SIG-M5 treated with dmso at 0.1 percent for 504 hours (cell line): Measurements from ENCODE around the gene POLR1H.

ENCODE experiments used
- DNase-seq: peaks from one replicate; lab custom pipeline; 2025; ENCODE audit not compliant: unreplicated experiment; lab: John Stamatoyannopoulos, UW

Gene POLR1H

DNA sequence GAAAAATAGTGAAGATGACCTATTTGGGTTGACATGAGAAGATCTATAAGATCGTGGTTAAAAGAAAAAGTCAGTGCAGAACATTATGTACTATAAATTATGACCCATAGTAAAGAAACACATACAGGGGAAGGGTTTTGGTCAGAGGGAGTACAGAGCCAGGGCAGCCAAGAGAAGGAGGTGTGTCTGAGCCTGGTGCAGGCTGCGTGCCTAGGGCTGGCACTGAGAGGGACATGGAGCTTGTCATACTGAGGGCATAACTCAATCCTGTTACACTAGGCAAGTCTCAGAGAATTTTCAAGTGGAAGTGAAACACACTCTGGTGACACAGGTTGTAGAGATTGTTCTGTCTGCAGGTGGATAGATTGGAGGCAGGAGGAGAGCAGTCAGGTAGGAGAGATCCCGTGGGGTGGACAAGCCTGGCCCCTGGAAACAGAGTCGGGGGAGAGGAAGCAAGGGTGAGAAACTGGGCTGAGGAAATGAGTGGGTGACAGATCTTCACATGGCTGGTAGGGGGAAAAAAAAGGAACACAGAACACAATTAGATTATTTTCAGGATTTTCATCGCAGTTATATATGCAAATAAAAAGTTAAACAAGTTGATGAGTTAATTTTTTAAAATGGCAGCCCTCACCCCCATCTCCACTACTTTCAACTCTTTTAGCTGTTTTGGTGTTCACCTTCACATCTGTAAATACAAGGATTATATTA is 33.0 kb downstream of the POLR1H start:
- DNase-seq: no peak

DNA sequence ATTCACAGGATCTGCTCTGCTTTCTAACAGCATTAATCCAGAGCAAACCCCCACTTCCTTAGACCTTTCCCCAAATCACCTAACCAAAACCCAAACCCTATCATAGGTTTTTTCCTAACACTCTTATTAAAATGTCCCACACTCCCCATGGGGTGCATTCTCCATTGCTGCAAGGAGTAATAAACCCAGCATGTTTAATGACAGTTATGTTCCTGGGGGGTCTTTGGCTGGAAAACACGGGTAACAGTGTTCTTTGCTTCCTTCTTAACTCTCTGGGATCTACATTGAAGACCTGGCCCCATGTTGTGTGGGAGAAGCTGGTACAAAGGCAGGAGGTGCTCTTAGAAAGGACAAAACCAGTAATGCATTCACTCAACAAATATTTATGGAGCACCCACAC is 35.8 kb downstream of the POLR1H start:
- DNase-seq: no peak

DNA sequence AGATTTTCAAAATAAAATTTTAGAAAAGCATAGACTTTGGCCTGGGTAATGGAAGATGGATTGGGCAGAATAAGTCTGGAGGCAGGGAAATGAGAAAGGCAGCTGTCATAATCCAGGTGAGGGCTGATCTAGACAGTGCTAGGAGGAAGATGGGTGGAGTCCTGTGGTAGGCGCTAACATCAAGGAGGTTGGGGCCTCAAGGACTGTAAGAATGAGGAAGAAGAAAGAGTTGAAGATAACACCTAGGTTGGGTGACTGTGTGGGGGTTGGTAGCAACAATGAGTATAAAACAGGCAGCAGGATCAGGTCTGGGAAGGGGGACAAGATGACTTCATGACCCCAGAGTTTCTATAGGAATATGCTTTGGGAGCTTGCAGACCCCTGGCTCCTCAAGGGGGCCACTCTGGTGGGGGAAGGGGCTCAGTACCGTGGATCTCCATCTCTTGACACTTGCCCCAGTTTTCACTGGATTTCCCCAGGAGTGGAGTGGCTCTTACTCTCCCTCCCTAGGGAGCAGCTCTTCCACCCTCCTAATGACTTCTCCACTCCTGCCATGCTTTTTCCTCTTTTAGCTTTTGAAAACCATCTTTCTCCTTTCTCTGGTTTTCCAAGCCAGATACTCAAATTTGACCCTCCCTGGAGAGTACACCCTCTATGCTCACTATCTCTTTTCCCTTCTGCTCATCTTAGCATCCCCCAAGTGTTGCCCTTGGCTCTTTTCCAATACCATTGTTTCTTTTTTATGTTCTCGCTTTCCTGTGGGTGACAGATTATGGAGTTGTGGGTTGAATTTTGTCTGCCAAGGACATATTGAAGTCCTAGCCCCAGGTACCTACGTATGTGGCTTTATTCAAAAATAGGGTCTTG is 37.1 kb downstream of the POLR1H start:
- no peak for DNase-seq

DNA sequence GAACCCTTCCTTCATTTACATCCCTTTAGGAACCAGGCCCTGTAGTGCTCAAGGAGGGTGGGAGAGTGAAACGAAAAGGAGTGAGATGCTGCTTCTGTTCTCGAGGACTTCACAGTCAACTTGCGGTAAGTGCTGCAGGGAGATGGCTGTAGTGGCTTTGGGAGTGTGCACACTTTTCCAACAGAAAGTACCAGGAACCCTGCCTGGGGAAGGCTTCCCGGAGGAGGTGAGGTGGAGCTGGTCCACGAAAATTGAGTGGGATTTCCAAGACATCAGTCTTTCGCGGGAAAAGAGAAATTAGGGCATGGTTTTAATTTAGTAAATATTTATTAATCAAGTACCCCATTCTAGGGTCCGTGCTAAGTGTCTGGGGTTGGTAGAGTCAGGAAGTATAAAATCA is 39.1 kb downstream of the POLR1H start:
- no peak for DNase-seq

DNA sequence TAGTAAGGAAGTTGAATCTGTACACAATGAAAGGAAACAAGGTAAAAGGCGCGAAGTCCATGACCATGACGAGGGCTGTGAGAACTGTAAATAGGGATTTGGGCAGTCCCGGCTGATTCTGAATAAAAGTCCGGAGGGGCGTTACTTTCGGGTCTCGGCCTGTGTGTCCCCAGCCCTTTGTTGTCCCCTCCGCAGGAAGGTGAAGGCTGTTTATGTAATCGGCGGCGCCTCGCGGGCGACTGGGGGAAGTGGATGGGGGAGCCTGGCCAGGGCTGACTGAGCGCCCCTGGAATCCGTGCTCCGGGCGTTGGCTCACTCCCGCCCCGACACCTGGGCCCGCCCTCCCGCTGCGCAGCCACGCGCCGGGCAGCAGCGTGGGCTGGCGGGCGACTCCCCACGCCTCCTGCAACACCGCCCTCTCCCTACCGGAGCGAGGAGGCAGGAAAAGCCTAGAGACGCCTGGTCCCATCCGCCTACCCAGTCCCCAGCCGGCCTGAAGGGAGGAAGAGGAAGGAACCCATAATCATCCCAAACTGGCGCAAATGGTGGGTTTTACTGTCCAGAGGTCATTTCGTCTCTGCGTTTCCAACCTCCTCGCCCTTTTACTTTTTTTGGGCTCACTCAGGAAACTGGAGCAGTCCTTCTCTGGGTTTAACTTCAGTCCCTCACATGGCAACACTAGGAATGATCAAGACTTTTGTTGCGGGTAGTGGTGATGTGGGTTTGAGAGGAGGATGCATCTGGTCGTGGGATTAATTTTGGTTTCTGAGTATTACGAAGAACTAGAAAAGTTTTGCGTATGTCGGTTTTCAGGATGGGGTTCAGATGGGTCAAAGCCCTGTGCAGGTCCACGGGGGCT is 39.7 kb downstream of the POLR1H start:
- no peak for DNase-seq

DNA sequence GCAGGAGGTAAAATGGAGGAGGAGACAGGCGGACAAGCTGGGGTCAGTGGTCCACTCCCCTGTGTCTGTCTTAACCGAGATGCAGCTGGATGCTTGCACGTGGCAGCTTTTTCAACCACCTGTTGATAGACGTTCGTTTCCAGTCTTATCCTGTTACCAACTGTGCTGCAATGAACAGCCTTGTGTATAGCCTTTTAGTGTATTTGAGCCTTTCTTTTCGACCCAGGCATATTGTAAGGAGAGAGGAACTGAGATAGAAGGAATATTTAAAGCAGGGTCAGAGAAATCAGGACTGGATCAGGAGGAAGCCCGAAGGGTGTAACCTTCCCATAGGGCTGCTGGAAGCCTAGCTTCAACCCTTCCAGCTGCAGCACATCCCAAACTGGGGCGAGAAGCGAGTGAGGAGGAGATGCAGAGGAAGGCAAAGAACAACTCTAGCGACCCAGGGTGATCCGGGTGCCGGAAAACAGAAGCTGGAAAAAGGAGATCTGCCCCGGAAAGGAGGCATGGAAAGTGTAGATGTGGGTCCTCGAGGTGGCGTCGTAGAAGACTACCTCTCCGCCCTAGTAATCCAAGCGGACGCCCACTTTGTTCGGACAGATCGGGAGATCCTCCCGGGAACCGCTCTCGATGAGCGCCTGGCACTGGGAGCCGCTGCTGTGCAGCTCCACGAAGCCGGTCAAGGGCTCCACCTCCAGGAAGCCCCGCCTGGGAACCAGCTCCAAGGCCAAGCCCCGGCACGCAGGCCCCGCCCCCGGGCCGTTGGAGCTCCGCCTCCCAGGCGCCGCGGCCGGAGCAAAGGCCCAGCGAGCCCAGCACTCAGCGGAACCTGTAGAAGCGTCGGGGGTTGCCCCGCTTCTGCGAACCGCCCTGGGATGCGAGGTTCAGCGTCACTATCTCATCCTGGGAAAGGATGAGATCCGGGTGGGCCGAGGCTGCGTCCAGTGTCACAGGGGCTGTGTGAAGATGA is 40.7 kb downstream of the POLR1H start:
- peak; percentile 58 for DNase-seq

DNA sequence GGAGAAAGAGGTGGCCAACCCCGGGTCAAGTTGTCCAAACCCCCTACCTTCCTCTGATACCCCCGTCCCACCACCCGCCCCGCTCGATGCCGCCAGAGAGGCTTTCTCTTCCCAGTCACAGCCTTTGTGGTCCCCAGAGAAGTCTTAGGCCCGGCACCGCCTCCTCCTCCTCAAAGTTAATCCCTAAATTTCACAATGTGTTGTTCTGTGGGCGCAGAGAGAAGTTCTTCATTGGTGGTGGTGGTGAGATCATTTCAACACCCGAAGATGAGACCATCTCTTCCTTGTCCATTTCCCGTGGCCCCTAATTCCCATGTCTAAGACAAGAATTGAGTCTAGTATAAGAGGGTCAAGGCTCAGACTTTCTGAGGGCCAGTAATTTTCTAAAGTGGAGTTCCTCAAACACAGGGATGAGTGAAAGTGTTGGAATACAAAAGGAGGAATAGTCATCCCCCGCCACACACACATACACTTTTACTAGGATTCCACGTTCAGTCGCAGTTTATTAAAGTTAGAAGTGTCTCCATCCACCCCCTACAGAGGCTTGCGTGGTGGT is 41.4 kb downstream of the POLR1H start:
- DNase-seq: peak; percentile 68

DNA sequence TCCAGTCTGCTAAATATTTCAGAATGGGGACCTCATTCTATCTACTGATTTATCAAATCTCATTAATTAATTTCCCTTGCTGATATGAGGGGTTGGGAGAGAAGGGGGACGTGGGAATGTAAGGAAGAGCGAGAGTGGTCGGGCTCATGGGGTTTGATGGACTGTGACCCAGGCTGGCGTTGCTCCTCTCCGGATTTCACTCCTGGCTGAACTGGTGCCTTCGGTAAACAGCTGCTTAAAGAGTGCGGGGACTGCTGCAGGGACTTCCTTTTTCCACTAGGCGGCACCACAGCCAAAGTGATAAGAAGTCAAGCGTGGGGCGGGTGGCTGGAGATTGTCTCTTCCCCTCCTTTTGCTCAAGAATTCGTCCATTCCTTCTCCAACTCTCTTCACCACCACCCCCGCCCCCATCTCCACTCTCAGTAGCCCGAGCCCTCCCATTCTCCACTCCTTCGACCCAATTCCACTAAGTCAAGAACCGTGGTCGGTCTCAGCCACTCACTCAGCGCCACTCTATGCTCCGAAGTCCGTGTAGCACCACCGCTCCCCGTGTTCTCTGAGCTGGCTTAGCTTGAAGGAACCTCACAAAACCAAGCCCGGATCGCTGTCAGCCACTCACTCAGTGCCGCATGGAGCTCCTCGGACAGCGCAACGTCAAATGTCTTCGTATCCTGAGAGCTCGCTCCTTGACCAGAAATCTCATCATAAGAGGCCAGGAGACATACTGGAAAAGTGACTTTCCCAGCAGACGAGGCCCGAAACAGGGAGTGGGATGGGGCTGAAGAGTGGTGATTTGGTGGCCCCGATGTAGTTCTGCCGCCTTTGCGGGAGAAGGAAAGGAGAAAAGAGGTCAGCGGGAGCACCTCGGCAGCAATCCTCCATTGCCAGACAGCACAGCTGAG is 42.2 kb downstream of the POLR1H start:
- DNase-seq: peak; percentile 86

DNA sequence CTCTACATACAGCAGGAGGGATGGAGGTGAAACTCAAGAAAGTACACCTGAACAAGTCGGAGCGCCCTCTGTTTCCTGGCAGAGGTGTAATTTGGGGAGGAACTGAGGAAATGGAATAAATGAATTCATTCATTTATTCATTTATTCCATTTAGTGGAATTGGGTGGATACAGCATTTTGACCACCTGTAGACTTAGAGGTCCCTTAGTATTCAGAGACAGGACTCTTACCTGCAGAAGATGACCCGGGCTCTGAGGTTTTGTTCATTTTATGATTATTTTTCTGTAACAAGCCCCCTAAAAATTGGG is 42.8 kb downstream of the POLR1H start:
- DNase-seq: no peak

DNA sequence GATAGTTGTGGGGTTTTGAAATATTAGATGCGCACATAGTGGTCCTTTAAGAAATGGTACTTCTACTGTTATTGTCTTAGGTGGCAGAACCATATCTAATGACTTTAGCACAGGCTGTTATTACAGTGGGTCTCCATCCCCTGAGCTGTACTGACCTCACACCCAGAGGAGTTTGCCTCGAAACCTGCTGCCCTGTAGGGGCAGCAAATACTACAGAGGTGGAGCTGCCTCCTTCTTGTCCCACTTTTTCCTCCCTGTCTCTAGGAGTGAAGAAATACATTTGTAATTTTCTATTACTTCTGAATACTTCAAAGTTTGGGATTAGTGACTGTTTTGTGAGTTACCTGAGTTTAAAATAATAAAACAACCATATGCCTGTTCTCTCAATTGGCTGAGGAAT is 43.6 kb downstream of the POLR1H start:
- DNase-seq: no peak

DNA sequence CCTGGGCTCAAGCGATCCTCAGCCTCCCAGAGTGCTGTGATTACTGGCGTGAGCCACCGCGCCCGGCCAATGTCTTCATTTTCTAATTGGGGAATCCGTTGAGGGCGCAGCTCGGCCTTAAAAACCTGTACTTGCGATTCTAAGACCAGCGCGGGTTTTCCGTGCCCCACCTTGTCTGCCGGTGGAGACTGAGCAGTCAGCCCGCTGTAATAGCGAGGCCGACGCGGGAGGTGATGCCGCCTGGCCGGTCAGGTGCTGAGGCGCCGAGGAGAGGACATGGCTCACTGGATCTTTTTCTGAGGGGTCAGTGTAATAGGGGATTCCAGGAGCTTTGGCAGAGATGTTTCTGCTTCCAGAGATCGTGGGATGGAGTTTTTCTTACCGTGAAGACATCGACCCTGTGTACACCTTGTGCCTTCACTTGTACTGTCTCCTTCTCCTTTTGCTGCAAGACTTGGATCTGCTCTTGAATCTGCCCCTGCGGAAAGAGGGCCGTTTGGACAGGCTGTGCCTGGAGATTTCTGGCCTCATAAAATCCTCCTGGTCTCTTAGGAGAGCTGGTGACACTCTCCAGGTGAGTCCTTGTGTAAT is 50.3 kb downstream of the POLR1H start:
- no peak for DNase-seq

DNA sequence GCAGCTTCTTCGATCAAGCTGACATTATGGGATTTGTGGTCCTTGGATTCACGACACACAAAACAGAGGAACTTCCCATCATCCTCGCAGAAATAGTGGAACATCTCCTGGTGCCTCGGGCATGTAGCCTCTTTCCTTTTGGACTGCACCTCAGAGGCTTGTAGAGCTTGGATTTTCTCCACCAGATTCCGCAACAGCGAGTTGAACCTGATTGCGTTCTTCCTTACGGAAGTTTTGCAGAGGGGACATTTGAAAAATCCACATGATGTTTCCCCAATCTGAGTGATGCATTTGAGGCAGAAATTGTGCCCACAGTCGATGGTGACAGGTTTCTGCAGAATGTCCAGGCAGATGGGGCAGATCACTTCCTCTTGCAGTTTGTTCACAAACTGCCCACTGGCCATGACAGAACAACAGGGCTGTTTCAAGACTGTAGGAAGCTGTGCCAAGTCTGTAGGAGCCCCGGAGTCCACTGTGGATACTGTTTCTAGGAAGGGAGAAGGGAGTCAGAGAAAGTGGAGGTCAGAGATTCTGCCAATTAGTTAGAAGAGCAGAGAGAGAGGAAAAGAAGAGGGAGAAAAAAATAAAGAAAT is 51.4 kb downstream of the POLR1H start:
- no peak for DNase-seq

DNA sequence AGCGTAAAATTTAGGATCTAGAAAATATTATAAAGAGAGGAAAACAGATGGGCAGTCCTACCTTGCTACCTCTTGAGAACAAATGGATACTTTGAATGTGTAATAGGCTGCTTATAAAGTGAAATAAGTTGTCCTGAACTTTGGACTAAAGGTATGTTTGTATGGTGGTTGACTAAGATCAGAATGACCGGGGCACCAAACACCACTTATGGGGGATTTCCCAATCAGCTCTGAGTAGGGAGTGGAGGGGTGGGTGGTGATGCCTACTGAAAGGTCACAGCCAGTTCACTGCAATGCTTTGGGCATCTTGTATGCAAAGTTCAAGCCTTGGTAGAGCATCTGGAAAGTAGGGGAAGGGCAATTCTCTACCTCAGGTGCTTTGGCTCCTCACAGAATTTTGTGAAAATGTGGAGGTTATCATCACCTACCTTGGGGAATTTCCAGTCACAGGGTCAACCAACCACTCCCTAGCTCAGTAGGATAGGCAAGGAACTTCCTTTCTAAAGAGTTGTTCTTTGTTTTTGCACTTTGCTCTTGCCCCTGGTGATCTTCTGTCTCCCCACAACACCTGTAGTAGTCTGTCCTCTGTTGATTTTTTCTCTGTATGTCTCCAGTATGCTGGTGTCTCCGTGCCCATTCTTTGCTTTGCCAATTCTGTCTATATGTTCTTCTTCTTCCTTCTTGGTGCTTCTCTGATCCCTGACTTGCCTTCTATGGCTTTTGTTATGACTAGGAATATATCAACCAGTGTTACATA is 52.1 kb downstream of the POLR1H start, which contains the start of gene TRIM31:
Gene TRIM31, minus strand, starts transcription at position 88 of the 757 bp plus-strand sequence. CDS start 285 bp downstream, outside the sequence.
- DNase-seq: no peak

DNA sequence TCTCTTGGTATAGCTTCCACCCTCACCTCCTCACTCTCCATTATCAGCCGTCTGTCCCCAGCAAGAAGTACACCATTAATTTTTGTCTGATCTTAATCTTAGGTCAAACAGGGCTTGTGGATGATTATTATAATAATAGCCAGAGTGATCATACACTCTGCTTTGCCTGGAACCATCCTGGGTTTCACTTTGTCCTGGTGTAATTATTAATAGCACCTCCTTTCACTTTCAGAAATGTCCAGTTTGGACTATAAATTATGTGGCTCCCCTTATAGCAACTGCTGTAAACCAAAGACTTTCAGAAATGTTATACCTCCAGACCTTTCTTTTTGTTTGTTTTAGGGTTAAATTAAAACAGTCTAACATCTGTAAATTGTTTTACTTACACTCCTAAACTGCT is 52.8 kb downstream of the POLR1H start:
- no peak for DNase-seq
